NT2/D1 (cell line): ENCODE results near the gene GCNA.

Source experiments
- SUZ12 ChIP-seq: IDR thresholded peaks from 2 replicates; pipeline ENCODE4 v1.6.1; 2011; ENCODE audit not compliant: insufficient read length, insufficient read depth; ENCODE audit errors: extremely low read depth
- YY1 ChIP-seq: IDR thresholded peaks from 2 replicates; pipeline ENCODE4 v1.6.1; 2011; ENCODE audit not compliant: insufficient read length, insufficient read depth
- ZNF274 ChIP-seq: IDR thresholded peaks from 2 replicates; pipeline ENCODE4 v1.6.1; 2011; ENCODE audit warnings: mild to moderate bottlenecking, low read depth, low read length

GRCh38 chrX:71604141-71604540, 25.9 kb downstream of the GCNA start:
- no peak for TF ChIP-seq SUZ12
- no peak for TF ChIP-seq ZNF274
- no peak for TF ChIP-seq YY1
